Glutamatergic neuron (in vitro differentiated cells): ENCODE measurements around the gene CEACAM18. TPM values are rescaled to one million over a fixed set of nuclear protein-coding genes. Genes with fewer than 3 reads are reported as not detected.
"Not testable (repeated sequence)": the region's sequence is repeated elsewhere in the genome, so short reads cannot be mapped to it uniquely, and the experiment has no call there.

Experiments used
- DNase-seq: peaks from one replicate; pipeline ENCODE4 v3.0.0; 2022
- H3K27ac Mint-ChIP-seq: one replicate; pipeline ENCODE4 v1.8.0; 2020; ENCODE audit warnings: mild to moderate bottlenecking, mixed read lengths, inconsistent platforms; ENCODE audit not compliant: unreplicated experiment
- H3K27me3 Mint-ChIP-seq: one replicate; pipeline ENCODE4 v1.8.0; 2020; ENCODE audit warnings: mild to moderate bottlenecking, moderate library complexity, mixed read lengths, inconsistent platforms; ENCODE audit not compliant: unreplicated experiment
- H3K36me3 Mint-ChIP-seq: one replicate; pipeline ENCODE4 v1.8.0; 2020; ENCODE audit warnings: mild to moderate bottlenecking, mixed read lengths, inconsistent platforms; ENCODE audit not compliant: unreplicated experiment
- H3K4me1 Mint-ChIP-seq: one replicate; pipeline ENCODE4 v1.8.0; 2020; ENCODE audit warnings: mild to moderate bottlenecking, low read depth, mixed read lengths, inconsistent platforms; ENCODE audit not compliant: unreplicated experiment
- H3K4me3 Mint-ChIP-seq: one replicate; pipeline ENCODE4 v1.8.0; 2020; ENCODE audit warnings: mild to moderate bottlenecking, mixed read lengths, inconsistent platforms; ENCODE audit not compliant: unreplicated experiment
- H3K9me3 Mint-ChIP-seq: one replicate; pipeline ENCODE4 v1.8.0; 2020; ENCODE audit warnings: mild to moderate bottlenecking, moderate library complexity, mixed read lengths, inconsistent platforms; ENCODE audit not compliant: unreplicated experiment
- total RNA-seq: library from RNA; stranded (reverse); fragmentation: NEBNext Ultra II Directional; extraction: Animal tissue kit (Norgen Biotek cat#: 25700); gene quantifications from one replicate; pipeline ENCODE4 v1.2.1, GENCODE V29; 2021; ENCODE audit not compliant: unreplicated experiment
- TF ChIP-seq, protein P1 (sequence below): fragments of 200-600 bp; sonication (generic); IDR thresholded peaks from one replicate; pipeline ENCODE4 v1.5.0; 2021; ENCODE audit not compliant: partially characterized antibody, unreplicated experiment

Gene CEACAM18
- total RNA-seq, 1 donor from 2014 or later = not detected

DNA sequence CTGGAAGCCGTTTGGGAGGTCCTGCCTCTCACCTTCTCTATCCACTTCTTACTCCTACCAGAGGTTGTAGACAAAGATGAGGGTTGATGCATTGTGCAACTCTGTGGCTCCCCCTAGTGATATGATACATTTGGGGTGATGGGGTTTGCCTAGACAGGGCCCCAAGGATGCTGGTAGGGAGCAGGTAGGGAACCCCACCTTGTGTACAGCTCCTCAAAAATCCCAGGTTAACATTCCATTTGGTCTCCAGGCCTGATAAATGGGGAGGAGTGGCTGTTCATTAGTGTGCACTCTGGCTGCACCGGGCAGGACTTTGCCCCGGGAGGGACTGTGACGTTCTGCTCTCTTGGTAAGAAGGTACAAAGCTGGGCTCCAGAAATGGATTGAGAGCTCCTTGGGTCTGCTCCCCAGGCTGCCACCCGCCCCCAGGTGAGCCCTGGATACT, 39.3 kb upstream of the CEACAM18 start:
- Mint-ChIP-seq H3K27me3 (peaks cover 5% of the 10 kb centered on the region), H3K36me3 (no peaks in the 10 kb centered on the region), H3K4me1 (no peaks in the 10 kb centered on the region), H3K27ac (no peak overlapping the region), H3K4me3 (no peak overlapping the region), H3K9me3 (no peaks in the 10 kb centered on the region)
- DNase-seq = no peak
- TF ChIP-seq, protein P1, sequence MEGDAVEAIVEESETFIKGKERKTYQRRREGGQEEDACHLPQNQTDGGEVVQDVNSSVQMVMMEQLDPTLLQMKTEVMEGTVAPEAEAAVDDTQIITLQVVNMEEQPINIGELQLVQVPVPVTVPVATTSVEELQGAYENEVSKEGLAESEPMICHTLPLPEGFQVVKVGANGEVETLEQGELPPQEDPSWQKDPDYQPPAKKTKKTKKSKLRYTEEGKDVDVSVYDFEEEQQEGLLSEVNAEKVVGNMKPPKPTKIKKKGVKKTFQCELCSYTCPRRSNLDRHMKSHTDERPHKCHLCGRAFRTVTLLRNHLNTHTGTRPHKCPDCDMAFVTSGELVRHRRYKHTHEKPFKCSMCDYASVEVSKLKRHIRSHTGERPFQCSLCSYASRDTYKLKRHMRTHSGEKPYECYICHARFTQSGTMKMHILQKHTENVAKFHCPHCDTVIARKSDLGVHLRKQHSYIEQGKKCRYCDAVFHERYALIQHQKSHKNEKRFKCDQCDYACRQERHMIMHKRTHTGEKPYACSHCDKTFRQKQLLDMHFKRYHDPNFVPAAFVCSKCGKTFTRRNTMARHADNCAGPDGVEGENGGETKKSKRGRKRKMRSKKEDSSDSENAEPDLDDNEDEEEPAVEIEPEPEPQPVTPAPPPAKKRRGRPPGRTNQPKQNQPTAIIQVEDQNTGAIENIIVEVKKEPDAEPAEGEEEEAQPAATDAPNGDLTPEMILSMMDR = no peak

GRCh38 chr19:51440052-51440451, 38.3 kb upstream of the CEACAM18 start:
- no peaks in the 10 kb centered on the region for H3K36me3 Mint-ChIP-seq
- H3K4me1 Mint-ChIP-seq = no peaks in the 10 kb centered on the region
- H3K9me3 Mint-ChIP-seq = no peaks in the 10 kb centered on the region
- H3K4me3 Mint-ChIP-seq = no peak overlapping the region
- H3K27ac Mint-ChIP-seq = no peak overlapping the region
- TF ChIP-seq, protein P1 = no peak
- DNase-seq = no peak
- peaks cover 5% of the 10 kb centered on the region for H3K27me3 Mint-ChIP-seq

GRCh38 chr19:51440846-51441409, 37.4 kb upstream of the CEACAM18 start:
- no peak overlapping the region for H3K4me3 Mint-ChIP-seq
- no peaks in the 10 kb centered on the region for H3K9me3 Mint-ChIP-seq
- H3K36me3 Mint-ChIP-seq = no peaks in the 10 kb centered on the region
- H3K4me1 Mint-ChIP-seq = no peaks in the 10 kb centered on the region
- DNase-seq = no peak
- peaks cover 5% of the 10 kb centered on the region for H3K27me3 Mint-ChIP-seq
- TF ChIP-seq, protein P1 = no peak
- no peak overlapping the region for H3K27ac Mint-ChIP-seq

DNA sequence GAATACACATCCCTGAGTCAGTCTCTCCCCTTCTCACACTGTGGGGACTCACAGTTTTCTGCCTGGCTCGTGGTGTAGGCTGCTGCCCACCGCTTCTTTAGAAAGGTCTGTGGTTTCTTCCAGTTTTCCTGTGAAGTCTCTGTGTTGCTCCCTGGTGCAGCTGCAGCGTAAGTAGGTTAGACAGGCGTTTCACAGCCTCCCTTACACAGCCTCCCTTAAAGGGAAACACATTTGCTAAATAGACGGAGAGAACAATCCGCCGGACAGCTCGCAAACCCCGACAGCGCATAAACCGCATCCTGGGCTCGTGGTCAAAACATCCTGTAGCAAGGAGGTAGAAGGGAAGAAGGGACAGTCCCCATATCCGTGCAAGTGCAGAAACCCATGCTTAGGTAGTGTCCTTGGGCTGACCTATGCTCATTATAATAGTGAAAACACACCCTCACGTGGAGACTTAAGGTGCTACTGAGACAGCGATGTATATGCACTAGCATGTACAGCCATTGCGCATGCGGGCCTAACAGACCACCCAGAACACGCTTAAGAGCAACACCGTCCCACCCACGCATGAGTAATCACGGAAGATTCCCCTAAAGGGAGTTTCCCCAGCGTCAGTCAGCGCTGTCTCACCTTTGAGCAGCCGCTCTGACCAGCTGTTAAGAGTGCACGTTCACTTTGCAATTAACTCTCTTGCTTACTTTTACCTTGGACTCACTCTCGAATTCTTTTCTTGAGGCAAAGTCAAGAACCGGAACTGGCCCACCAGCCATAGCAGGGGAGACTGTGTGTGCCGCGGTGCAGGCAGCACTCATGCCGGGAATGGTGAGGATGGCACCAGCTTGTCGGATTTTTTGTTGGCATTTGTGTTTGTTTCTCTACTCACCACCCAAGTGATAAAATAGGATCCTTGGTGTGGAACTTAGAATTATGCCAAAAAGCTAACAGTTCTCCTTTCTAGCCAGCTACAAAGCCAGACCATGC, 36.6 kb upstream of the CEACAM18 start:
- Mint-ChIP-seq H3K36me3 (no peaks in the 10 kb centered on the region), H3K4me1 (no peaks in the 10 kb centered on the region), H3K27ac (no peak overlapping the region), H3K27me3 (peaks cover 5% of the 10 kb centered on the region), H3K4me3 (no peak overlapping the region), H3K9me3 (no peaks in the 10 kb centered on the region)
- DNase-seq = no peak
- TF ChIP-seq, protein P1 = no peak

DNA sequence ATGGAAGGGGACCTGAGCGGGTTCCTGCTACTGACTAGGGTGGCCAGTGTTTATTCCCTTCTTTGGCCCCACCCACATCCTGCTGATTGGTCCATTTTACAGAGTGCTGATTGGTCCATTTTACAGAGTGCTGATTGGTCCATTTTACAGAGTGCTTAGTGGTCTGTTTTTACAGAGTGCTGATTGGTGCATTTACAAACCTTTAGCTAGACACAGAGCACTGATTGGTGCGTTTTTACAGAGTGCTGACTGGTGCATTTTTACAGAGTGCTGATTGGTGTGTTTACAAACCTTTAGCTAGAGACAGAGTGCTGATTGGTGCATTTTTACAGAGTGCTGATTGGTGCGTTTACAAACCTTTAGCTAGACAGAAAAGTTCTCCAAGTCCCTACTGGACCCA, 30.8 kb upstream of the CEACAM18 start:
- not testable (repeated sequence) for H3K9me3 Mint-ChIP-seq, H3K4me1 Mint-ChIP-seq, H3K4me3 Mint-ChIP-seq, DNase-seq, H3K27ac Mint-ChIP-seq, H3K36me3 Mint-ChIP-seq, H3K27me3 Mint-ChIP-seq
